Measurements from ENCODE around the gene SNX8.

Gene SNX8

DNA sequence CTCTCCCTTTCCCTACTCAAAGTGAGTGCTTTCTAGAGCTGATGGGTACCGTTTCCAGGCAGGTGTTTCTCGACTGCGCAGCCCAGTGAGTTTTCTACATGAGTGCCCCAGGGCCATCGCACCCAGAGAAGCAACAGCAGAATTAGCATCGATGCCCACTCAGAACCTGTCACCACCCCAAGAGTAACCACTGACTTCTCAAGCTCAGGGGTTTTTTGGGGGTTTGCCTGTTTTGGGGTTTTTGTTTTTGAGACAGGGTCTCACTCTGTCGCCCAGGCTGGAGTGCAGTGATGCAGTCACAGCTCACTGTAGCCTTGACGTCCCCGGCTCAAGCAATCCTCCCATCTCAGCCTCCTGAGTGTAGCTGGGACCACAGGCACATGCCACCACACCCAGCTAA is 25.7 kb downstream of the SNX8 start:
- ChIA-PET CTCF (no interaction called here), POLR2A (no interaction called here)
- H3K4me3 ChIP-seq (ENCODE audit: low read depth, low read length): no peak overlapping the region
- TF ChIP-seq, protein P1, sequence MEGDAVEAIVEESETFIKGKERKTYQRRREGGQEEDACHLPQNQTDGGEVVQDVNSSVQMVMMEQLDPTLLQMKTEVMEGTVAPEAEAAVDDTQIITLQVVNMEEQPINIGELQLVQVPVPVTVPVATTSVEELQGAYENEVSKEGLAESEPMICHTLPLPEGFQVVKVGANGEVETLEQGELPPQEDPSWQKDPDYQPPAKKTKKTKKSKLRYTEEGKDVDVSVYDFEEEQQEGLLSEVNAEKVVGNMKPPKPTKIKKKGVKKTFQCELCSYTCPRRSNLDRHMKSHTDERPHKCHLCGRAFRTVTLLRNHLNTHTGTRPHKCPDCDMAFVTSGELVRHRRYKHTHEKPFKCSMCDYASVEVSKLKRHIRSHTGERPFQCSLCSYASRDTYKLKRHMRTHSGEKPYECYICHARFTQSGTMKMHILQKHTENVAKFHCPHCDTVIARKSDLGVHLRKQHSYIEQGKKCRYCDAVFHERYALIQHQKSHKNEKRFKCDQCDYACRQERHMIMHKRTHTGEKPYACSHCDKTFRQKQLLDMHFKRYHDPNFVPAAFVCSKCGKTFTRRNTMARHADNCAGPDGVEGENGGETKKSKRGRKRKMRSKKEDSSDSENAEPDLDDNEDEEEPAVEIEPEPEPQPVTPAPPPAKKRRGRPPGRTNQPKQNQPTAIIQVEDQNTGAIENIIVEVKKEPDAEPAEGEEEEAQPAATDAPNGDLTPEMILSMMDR (IDR thresholded peaks at IDR 0.05; ENCODE audit: insufficient read depth, low read length, missing control alignments): no peak
- no peak for DNase-seq (ENCODE audit: low read depth, low spot score)

DNA sequence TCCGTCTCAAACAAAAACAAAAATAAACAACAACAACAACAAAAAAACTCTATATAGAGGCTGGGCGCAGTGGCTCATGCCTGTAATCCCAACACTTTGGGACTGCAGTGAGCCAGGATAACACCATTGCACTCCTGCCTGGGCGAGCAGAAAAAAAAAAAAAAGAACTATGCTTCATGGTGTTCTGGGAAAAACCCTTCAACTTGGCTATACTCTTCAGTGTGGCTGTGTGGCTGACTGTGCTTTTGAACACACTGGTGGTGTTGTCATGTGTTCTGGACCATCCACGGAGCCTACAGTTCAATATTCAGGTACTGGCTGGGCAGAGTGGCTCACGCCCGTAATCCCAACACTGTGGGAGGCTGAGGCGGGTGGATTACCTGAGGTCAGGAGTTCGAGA is 26.5 kb downstream of the SNX8 start:
- ChIA-PET CTCF (no interaction called here), POLR2A (no interaction called here)
- H3K4me3 ChIP-seq (ENCODE audit: low read depth, low read length): no peak overlapping the region
- TF ChIP-seq, protein P1 (IDR thresholded peaks at IDR 0.05; ENCODE audit: insufficient read depth, low read length, missing control alignments): no peak
- DNase-seq (ENCODE audit: low read depth, low spot score): no peak

DNA sequence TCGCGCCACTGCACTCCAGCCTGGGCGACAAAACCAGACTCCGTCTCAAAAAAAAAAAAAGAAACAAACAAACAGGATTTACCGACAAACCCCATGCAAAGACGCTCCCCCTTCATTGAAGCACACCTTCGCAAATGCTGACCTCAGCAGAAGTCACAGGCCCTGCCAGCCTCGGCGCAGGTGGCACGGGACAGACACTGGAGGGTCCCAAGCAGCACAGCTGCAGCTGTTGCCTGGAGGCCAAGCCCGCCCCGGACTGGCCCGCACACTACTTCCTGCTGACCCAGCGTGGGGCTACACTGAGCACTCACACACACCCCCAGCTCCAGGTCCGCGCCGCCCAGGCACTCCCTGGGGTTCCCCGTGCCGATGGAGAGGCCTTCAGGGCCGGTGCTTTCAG is 31.2 kb downstream of the SNX8 start:
- no peak overlapping the region for H3K4me3 ChIP-seq (ENCODE audit: low read depth, low read length)
- ChIA-PET CTCF (no interaction called here), POLR2A (no interaction called here)
- TF ChIP-seq, protein P1 (IDR thresholded peaks at IDR 0.05; ENCODE audit: insufficient read depth, low read length, missing control alignments): no peak
- no peak for DNase-seq (ENCODE audit: low read depth, low spot score)

DNA sequence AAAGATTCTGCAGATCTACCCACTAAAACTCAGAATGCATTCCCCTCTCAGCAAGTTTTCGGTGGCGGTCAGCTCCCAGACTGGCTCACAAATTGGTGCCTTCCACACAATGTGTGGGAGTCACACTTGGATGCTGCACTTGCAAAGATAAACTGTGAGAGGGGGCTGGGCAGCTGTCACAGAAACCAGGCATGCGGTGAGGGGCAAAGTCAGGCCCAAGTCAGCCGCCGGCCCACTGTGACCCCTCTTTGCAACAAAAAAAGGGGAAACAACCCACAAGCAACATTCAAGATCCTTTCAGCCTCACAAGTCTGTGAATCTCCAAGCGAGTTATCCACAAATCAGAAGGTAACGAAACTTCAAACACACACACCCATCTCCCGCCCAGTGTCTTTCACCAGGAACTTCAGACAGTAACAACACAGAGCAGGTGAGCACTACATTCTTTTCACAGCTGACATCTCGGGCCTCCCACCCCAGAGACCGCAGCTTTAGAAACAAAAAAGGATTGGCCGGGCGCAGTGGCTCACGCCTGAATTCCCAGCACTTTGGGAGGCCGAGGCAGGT is 32.0 kb downstream of the SNX8 start:
- ChIA-PET CTCF (no interaction called here), POLR2A (no interaction called here)
- H3K4me3 ChIP-seq (ENCODE audit: low read depth, low read length): no peak overlapping the region
- DNase-seq (ENCODE audit: low read depth, low spot score): no peak
- TF ChIP-seq, protein P1 (IDR thresholded peaks at IDR 0.05; ENCODE audit: insufficient read depth, low read length, missing control alignments): no peak

DNA sequence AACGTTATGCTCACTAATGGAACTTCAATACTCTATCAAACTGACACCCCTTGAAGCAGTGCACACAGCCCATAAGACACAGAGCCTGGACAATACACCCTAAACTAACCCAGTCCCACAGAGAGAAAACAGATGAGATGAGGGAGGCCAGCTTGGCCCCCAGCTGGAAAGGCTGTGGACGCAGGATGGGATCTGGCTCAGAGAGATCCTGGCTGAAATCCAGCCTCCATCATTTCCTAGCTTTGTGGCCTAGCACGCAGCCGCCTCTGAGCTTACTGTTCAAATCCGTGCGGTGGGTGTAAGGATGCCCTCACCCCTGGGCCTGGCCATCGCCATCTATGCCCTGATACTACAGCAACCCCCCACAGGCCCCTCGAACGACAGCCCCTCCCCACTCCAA is 32.7 kb downstream of the SNX8 start:
- ChIA-PET POLR2A (no interaction called here), CTCF (no interaction called here)
- no peak overlapping the region for H3K4me3 ChIP-seq (ENCODE audit: low read depth, low read length)
- TF ChIP-seq, protein P1 (IDR thresholded peaks at IDR 0.05; ENCODE audit: insufficient read depth, low read length, missing control alignments): no peak
- no peak for DNase-seq (ENCODE audit: low read depth, low spot score)

DNA sequence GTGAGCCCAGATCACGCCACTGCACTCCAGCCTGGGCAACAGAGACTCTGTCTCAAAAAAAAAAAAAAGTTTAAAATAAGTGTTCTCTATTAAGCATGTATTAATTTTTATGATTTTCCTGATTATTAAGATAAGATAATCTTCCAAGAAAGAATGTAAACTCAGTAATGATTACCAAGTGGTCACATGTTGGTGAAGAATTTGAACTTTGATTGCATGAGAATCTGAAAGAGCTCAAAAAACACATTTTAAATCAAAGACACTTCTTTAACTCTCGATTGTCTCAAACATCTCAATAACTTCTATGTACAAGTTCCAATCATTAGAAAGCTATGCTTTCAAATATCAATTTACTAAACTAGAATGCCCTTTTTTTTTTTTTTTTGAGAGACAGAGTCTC is 33.8 kb downstream of the SNX8 start:
- TF ChIP-seq, protein P1 (IDR thresholded peaks at IDR 0.05; ENCODE audit: insufficient read depth, low read length, missing control alignments): no peak
- no peak overlapping the region for H3K4me3 ChIP-seq (ENCODE audit: low read depth, low read length)
- CTCF ChIA-PET: interaction anchor here (0.7 kb wide), 2 partner anchors 84 to 975 kb away, joined by 3 read pairs; no protein-coding TSS in a partner anchor
- no peak for DNase-seq (ENCODE audit: low read depth, low spot score)
- POLR2A ChIA-PET: interaction anchor here (1.1 kb wide), 1 partner anchor 29 kb away, joined by 3 read pairs; no protein-coding TSS in a partner anchor
